ENCODE results near the gene RTEL1.

GRCh38 chr20:63611646-63612045 lies 46.5 kb upstream of the RTEL1 start:
- TF ChIP-seq CTCF (IDR thresholded peaks at IDR 0.05; ENCODE audit: low read length) (no peak), EZH2 (optimal IDR thresholded peaks at IDR 0.05; ENCODE audit: low read depth, low read length) (no peak), EZH2phosphoT487 (IDR thresholded peaks at IDR 0.05; ENCODE audit: low read length) (no peak)

Measured in MM.1S (cell line).